HG03460 (cell line): ENCODE measurements around the gene CNKSR2.
"Not testable (repeated sequence)": the region's sequence is repeated elsewhere in the genome, so short reads cannot be mapped to it uniquely, and the experiment has no call there.

Source experiments
- ATAC-seq: cut with Tn5 transposase; IDR thresholded peaks from one replicate; pipeline ENCODE4 v1.9.1; 2021; ENCODE audit not compliant: unreplicated experiment

Gene CNKSR2

GRCh38 chrX:21438792-21439191, 64.6 kb downstream of the CNKSR2 start:
- peak; percentile 96 for ATAC-seq

- no peak for ATAC-seq
Observed at GRCh38 chrX:21440911-21441310, 66.7 kb downstream of the CNKSR2 start.

GRCh38 chrX:21457718-21458117, 83.5 kb downstream of the CNKSR2 start:
- ATAC-seq = no peak

DNA sequence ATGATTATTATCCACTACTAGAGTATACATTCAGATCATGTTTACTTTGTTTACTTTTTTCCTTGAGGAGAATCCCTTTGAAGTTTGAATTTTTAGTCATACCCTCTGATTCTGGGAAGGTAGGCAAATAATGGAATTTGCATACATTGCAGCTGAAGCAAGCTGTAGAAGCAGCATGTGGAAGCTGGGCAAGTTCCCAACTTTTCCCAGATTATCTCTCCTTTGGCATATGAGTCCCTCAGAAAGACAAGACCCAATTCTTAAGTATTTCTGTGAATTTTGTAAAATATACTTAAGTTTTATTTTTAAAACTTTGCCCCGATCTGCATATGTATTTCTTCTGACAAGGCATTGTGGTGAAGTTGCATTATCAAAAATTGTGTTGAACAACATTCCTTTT, 94.9 kb downstream of the CNKSR2 start:
- ATAC-seq = no peak

GRCh38 chrX:21476909-21477308, 102.7 kb downstream of the CNKSR2 start:
- no peak for ATAC-seq

DNA sequence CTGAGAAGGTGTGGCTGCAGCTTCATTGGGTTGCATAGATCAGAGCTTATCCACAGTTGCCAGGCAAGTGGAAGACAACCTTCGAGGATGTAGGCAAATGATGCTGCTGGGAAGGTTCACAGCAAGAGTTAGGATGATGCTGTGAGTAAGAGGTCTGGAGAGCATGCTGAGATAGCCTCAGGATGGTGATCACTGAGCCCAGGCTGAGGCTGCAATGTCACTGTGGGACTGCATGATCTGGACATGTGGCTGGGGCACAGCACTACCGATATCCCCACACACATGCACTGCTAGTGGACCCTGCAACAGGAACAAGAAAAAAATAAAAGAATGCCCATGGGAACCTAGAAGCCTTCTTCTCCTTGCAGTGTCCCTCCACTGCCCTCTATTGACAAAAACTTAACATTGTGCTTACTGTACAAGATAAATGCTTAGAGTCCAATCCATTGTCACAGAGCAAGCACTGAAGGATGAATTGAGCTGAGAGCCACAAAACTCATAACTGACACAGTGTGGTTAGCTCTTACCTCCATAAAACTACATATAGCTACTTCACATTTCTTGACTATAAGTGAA, 105.6 kb downstream of the CNKSR2 start:
- ATAC-seq = peak; percentile 87

- ATAC-seq = no peak
Observed at GRCh38 chrX:21481761-21482160, 107.5 kb downstream of the CNKSR2 start.

DNA sequence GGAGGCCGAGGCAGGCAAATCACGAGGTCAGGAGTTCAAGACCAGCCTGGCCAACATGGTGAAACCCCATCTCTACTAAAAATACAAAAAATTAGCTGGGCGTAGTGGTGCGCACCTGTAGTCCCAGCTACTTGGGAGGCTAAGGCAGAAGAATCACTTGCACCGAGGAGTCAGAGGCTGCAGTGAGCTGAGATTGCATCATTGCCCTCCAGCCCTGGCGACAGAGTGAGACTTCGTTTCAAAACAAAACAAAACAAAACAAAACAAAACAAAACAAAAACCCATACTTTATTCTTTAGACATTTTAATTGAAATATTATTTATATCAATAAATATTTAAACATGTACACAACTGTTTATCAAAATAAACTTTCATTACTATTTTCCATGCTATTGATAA, 109.8 kb downstream of the CNKSR2 start:
- ATAC-seq = not testable (repeated sequence)

GRCh38 chrX:21487832-21488231, 113.6 kb downstream of the CNKSR2 start:
- ATAC-seq = no peak

DNA sequence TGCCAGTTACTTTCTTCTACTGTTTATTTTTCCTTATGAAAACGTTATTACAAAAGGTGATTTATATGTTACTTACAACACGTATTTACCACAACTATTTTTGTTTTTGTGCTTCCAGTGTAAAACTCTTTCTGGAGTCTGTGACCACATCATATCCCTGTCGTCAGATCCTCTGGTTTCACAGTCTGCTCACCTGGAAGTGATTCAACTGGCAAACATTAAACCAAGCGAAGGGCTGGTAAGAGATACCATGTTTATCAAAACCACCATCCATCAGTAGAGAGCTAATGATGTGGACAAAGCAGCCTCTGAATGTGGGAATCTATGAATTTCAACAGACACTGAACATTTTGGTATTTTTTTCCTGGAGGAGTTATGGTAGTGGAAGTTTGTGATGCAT, 116.1 kb downstream of the CNKSR2 start:
- ATAC-seq = no peak

DNA sequence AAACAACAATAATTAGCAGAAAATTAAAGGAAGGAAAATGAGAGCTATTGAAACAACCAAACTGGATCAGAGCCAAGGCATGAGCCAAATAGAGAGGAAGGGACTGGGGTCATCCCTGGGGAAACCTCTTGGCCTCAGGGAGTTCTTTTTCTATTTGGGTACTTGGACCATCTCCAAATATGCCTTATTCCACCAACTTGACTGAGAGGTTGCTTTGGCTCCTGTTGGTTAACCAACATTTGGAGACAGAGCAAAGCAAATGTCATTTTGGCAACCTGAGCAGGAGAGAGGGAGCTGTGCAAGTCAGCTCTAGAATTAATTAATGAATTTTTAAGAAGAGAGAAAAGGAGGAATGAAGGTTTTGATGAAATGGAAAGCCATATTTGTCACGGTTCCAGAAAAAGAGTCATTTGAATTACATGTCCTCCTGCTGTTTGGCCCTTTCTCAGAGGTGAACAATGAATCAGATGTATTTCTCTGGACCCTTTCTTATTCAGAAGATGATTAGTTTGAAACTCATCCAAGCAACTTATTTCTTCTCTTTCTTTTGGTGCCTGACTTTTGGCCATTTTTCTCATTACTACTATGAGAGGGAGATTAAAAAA, 119.1 kb downstream of the CNKSR2 start:
- ATAC-seq = no peak

GRCh38 chrX:21503593-21503992, 129.4 kb downstream of the CNKSR2 start:
- peak; percentile 87 for ATAC-seq

DNA sequence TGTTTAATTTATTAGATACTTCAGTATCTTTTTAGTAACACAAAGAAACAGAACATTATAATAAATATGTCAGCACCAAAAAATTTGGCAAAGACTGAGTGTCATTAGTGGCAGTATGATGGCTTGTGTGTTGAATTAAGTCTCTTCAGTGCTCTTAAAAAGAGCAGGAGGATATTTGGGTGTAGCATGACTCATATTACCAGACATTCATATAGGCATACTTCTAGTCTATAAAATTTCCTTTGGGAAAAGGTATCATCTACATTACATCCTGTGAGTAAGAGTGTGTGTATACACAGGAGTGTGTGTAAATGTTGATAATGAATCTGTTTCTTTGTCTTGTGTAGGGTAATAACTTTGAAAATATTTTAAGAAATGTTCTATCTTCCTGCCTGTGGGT, 135.7 kb downstream of the CNKSR2 start:
- ATAC-seq = no peak

GRCh38 chrX:21524008-21524407, 149.8 kb downstream of the CNKSR2 start:
- no peak for ATAC-seq

DNA sequence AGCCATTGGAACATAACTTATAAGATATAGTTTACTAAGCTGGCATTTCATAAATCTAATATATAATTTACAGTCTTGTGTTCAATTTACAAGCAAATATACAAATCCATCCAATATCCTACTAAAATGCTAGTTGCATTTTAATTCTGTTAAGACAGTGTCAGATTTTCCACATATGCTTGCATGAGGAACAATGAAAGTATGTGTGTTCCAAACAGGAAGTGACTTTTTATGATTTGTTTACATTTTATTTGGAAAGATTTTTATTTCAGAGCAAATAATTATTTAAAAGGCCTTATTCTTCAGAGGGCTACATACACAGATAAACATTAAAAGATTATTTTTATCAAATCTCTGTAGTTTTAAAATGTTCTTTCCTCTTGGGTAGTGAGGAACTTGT, 153.9 kb downstream of the CNKSR2 start:
- ATAC-seq = no peak

DNA sequence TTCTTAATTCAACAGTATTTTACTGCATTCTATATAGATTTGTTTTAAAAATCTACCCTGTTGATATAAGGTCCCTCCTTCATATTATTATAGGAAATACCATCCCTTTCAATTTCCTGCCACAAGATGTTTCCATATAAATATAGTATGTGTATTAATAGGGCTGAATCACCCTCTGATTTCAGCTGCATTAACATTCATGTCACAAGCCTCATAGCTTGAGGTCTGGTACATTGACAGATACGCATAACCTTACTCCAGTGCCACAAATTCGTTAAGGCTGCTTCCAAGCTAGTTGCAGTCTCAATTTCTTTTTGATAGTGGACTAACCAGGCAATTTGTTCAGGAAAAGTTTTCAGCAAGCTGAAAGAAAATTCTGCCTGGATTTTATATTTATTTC, 155.6 kb downstream of the CNKSR2 start:
- ATAC-seq = no peak

GRCh38 chrX:21544642-21545041, 170.4 kb downstream of the CNKSR2 start:
- not testable (repeated sequence) for ATAC-seq

DNA sequence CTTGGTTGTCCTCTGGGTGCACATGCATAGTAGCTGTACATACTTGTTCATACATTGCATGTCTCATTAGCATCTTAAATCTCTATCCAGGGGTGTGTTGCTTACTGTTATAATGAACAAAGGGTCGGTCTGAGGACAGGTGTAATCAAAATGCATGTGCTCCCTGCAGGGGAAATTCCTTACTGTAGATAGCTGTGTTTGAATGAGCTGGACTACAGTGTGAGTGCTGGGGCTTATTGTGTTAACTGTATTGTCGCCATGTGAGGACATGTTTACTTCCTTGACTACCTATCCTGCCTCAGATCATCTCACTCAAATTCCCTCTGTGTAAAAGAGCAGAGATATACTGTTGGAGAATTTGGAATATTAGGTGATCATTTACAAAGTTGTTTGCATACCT, 185.2 kb downstream of the CNKSR2 start:
- no peak for ATAC-seq

- ATAC-seq = no peak
Observed at GRCh38 chrX:21565025-21565424, 190.8 kb downstream of the CNKSR2 start.

DNA sequence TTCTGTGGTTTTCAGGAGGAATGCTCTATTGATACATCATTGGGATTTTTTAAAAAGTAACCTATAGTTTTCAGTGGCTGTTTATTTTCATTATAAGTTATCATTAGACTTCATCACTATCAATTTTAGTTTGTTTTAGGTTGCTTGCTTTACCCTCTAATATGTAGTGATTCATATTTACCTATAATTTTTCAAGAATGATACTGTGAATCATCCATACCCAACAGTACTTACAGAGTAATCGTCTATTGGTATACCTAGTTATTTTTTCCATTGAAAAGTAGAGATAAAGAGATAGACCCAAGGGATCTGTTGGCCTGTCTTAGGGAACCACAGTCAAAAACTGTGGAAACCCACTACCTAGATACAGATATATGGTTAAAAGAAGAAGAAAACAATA, 200.6 kb downstream of the CNKSR2 start:
- ATAC-seq = no peak

DNA sequence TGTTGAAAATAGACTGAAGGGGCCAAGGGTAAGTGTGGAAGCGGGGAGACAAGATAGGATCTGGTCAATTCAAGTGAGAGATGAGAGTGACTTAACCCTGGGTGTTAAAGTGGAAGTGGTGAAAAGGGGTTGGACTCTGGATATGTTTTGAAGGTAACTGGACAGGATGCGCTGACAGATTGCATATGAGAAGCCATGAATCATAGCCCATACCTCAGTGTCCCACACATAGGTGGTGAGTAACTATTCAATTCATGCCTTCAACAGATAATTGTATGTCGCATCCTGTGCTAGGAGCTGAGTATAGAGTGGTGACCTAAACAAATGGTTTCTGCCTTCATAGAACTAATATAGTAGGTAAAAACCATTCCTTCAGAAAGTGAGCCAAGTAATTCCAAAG, 207.3 kb downstream of the CNKSR2 start:
- ATAC-seq = no peak

DNA sequence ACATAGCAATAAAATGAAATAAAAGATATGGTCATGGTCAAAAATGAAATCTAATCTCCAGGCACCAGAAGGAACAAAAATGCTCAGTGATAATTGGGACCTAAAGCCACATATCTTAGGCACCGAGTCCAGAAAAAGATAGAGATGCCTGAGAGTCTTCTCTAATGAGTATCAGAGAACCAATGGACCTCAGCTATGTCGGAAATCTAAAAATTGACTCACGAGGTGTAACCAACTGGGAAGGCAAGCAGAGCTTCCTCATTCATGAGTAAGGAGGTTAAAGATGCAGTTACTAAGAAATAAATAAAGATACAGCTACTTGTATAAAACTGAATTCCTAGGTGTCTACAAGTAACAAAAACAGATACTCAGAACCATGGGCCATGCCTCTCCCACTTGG, 211.8 kb downstream of the CNKSR2 start:
- ATAC-seq = no peak
